K562 (cell line): ENCODE measurements around the gene RACGAP1. TPM values are rescaled to one million over a fixed set of nuclear protein-coding genes. Genes with fewer than 3 reads are reported as not detected.

Experiments
- AFF4 ChIP-seq: sonication (generic); formaldehyde crosslinking; IDR thresholded peaks from 2 replicates; pipeline ENCODE4 v1.8.0; 2023; ENCODE audit warnings: mild to moderate bottlenecking, missing genetic modification reagents
- CREB1 ChIP-seq, 2 experiments: sonication (generic) in 1 of 2; formaldehyde crosslinking in 1 of 2; IDR thresholded peaks; 2 replicates each; pipeline versions ENCODE4 v1.6.1 to v1.8.0; 2012 to 2022; ENCODE audit warnings: inconsistent platforms in 1 of 2, mild to moderate bottlenecking in 1 of 2, missing genetic modification reagents in 1 of 2, moderate library complexity in 1 of 2
- E2F6 ChIP-seq, 2 experiments: IDR thresholded peaks; 2 replicates each; pipeline ENCODE4 v1.6.1; 2011; ENCODE audit warnings: borderline replicate concordance in 1 of 2, control low read depth in 1 of 2, low read depth in 1 of 2, low read length in 1 of 2, mild to moderate bottlenecking in 1 of 2, mixed read lengths in 1 of 2, moderate library complexity in 1 of 2; ENCODE audit not compliant: insufficient read depth in 1 of 2, insufficient read length in 1 of 2, poor library complexity in 1 of 2, severe bottlenecking in 1 of 2; ENCODE audit errors: extremely low read depth in 1 of 2
- EP300 ChIP-seq: IDR thresholded peaks from 2 replicates; pipeline ENCODE4 v1.6.1; 2012; ENCODE audit warnings: low read length, improper control_type of control experiment
- MLLT1 ChIP-seq, 2 experiments: fragments of 450-650 bp; IDR thresholded peaks; 2 replicates each; pipeline ENCODE4 v1.6.1; 2016
- PHB2 ChIP-seq: fragments of 450-650 bp; IDR thresholded peaks from 2 replicates; pipeline ENCODE4 v1.6.1; 2017; ENCODE audit warnings: low read depth
- TAF1 ChIP-seq: IDR thresholded peaks from 2 replicates; pipeline ENCODE4 v1.6.1; 2011; ENCODE audit warnings: mild to moderate bottlenecking, low read length, moderate library complexity; ENCODE audit not compliant: insufficient read depth, control insufficient read depth, severe bottlenecking; ENCODE audit errors: extremely low read depth
- TFAP4 ChIP-seq: sonication (generic); formaldehyde crosslinking; IDR thresholded peaks from 2 replicates; pipeline ENCODE4 v1.8.0; 2022; ENCODE audit warnings: missing genetic modification reagents, mild to moderate bottlenecking, moderate library complexity, borderline replicate concordance
- polyA plus RNA-seq, 8 experiments: library from polyadenylated mRNA; depleted of rRNA in 4 of 8; stranded (reverse) in 5 of 8; unstranded in 3 of 8; fragments of >200 nt; fragmentation: Nextera tagmentation in 2 of 8; fragmentation: Illumina TruSeq in 1 of 8; extraction: Ambion mirVana in 2 of 8; extraction: Trizol in 1 of 8; gene quantifications; 2 replicates each; pipeline versions ENCODE4 v1.2.1 to v1.2.3, GENCODE V29; 2011 to 2014; ENCODE audit warnings: inconsistent platforms in 1 of 8, missing spikeins in 1 of 8
- total RNA-seq, 7 experiments: library from RNA; depleted of rRNA in 6 of 7; stranded (reverse); fragments of >200 nt in 6 of 7; fragmentation: Illumina TruSeq in 2 of 7; extraction: Trizol in 2 of 7; gene quantifications; 2 replicates each; pipeline versions ENCODE4 v1.2.1 to v1.2.3, GENCODE V29; 2011 to 2021; ENCODE audit warnings: low replicate concordance in 1 of 7

RACGAP1 gene
- total and polyA plus RNA-seq, 9 of the 15 experiments (the other 6 are each of a cell fraction or from before 2014, with no cell fraction given) = 56.4 to 92.9 (median 71.8) TPM

- peak in 1 of 2 experiments; percentile 71 for TF ChIP-seq E2F6 (IDR thresholded peaks at IDR 0.05; ENCODE audit: borderline replicate concordance in 1 of 2, extremely low read depth in 1 of 2, insufficient read depth in 1 of 2, insufficient read length in 1 of 2, low read depth in 1 of 2, low read length in 1 of 2, poor library complexity in 1 of 2, severe bottlenecking in 1 of 2)
- TF ChIP-seq EP300 = peak; percentile 54; the same call in 1 of the 2 replicates
- 0 out of 2 replicates have a peak, but pooled peaks have one; percentile 38 for TF ChIP-seq AFF4 (CRISPR knock-in tag)
- peak; percentile 66; the same call in 1 of the 2 replicates for TF ChIP-seq TFAP4 (CRISPR knock-in tag)
- TF ChIP-seq PHB2 = no peak
- TF ChIP-seq CREB1 (IDR thresholded peaks at IDR 0.05) = no peak; the same call in 1 of the 2 replicates
- peak; percentile 56; the same call in 1 of the 2 replicates for TF ChIP-seq CREB1 (CRISPR knock-in tag; IDR thresholded peaks at IDR 0.05)
- TF ChIP-seq TAF1 = peak; percentile 55
- TF ChIP-seq MLLT1 (IDR thresholded peaks at IDR 0.05) = peak; percentile 37 to 49; a peak in 2 of 4 replicates
These were observed 79.8 kb downstream of the RACGAP1 start (continued) for GRCh38 chr12:49945394-49946080.
